Coronary artery (tissue), 2 donors: ENCODE measurements around the gene MAGEE1.

Experiments
- DNase-seq: peaks from one replicate; pipeline ENCODE4 v3.0.0-alpha.2; 2017; ENCODE audit warnings: low spot score
- H3K27ac ChIP-seq, 2 donors: fragments of 200-600 bp; sonication (generic); one replicate each; pipeline ENCODE4 v1.5.1; 2016 to 2019
- H3K4me3 ChIP-seq: fragments of 200-600 bp; sonication (generic); 2 replicates; pipeline ENCODE4 v1.5.1; 2016; ENCODE audit warnings: mild to moderate bottlenecking, moderate library complexity
- TF ChIP-seq, protein P1 (sequence below): fragments of 200-600 bp; sonication (generic); IDR thresholded peaks from one replicate; pipeline ENCODE4 v1.5.1; 2019; ENCODE audit warnings: antibody characterized with exemption

MAGEE1 gene

DNA sequence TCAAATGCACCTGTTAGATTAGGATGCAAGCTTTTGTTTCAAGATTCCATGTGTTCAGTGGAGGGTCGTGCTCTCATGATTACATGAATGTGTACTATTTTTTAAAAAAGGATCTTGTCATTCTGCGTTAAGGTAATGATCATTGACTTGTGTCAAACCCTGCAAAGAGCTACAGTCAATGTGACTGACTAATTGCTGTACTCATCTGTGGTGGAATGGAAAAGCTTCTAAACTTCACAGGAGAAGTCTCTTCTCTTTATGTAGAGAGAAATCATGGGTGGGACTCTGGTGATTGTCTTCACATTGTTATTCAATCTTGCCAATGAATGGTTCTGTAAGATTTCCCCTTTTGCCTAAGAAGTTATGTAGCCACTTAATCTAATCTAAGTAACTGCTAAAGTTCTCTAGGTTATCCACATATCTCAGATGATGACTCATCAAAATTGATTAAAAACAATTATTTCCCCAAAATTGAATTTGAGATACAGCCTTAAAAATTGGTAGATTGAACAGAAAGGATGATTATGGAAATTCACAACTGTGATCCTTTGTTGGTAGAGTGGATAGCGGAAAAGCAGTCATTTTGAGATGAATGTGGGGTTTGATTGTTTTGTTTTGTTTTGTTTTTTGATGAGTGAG lies 6.7 kb downstream of the MAGEE1 start:
- no peak overlapping the region for H3K4me3 ChIP-seq
- no peak for DNase-seq
- no peak overlapping the region for H3K27ac ChIP-seq
- TF ChIP-seq, protein P1, sequence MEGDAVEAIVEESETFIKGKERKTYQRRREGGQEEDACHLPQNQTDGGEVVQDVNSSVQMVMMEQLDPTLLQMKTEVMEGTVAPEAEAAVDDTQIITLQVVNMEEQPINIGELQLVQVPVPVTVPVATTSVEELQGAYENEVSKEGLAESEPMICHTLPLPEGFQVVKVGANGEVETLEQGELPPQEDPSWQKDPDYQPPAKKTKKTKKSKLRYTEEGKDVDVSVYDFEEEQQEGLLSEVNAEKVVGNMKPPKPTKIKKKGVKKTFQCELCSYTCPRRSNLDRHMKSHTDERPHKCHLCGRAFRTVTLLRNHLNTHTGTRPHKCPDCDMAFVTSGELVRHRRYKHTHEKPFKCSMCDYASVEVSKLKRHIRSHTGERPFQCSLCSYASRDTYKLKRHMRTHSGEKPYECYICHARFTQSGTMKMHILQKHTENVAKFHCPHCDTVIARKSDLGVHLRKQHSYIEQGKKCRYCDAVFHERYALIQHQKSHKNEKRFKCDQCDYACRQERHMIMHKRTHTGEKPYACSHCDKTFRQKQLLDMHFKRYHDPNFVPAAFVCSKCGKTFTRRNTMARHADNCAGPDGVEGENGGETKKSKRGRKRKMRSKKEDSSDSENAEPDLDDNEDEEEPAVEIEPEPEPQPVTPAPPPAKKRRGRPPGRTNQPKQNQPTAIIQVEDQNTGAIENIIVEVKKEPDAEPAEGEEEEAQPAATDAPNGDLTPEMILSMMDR: no peak

DNA sequence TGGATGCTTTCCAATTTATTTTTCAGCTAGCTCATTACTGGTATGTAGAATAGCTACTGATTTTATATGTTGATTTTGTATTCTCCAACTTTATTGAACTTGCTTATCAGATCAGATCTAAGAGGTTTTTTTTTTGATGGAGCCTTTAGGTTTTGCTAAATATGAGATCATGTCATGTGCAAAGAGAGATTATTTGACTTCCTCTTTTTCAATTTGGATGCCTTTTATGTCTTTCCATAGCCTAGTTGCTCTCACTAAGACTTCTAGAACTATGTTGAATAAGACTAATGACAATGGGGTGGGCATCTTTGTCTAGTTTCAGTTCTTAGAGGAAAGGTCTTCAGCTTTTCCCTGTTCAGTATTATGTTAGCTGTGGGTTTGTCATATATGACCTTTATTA lies 11.7 kb downstream of the MAGEE1 start:
- TF ChIP-seq, protein P1: no peak
- H3K4me3 ChIP-seq: no peak overlapping the region
- DNase-seq: no peak
- H3K27ac ChIP-seq: no peak overlapping the region

DNA sequence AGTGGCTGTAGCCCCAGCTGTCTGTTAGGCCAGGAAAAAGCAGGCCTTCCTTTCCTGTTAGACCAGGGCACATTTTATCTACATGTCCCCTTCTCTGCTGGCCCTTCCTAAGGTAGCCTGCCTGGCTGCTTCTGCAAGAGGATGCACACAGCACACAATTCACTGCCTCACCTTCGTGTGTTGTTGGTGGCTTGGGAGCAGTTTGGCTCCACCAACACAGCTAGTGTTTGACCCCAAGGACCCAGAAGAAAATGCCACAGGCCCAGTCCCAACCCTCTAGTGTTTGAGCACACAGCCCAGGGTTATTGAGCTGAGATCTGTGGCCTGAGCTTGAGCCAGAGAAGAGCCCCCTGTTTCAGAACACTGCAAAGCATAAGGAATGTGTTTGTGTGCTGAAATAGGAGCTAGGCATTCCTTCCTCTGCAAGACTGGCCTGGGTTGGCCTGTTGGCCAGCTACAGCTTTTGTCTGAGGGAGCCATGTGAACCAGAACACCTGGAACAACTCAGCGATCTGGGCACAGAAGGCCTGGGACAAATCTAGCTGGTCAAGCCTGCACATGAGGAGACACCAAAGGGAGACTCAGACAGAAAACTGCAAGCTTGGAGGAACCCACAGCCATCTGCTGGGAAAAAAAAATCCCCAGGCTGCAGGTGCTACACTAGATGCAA lies 26.4 kb downstream of the MAGEE1 start:
- H3K4me3 ChIP-seq: no peak overlapping the region
- TF ChIP-seq, protein P1: no peak
- no peak for DNase-seq

DNA sequence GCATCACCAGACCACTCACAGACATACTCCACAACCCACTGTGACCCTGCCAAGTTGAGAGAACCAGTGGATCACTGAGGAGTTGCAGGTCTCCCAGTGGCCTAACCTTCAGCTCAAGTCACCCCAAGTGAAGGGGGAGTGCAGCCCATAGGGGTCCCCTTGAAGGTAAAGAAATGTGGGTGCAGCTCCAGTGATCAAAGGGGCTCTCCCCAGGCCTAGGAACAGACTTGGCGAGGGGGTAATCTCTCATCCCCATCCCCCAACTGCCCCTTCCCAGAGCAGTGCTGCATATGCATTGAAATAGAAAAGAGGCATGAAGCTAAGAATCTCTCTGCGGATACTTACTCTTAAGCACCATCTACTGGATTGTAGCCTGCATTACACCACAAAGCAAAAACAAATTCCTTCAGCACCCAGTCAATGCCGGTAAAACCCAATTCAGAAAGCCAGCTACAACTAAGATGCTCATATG lies 27.0 kb downstream of the MAGEE1 start:
- H3K4me3 ChIP-seq: no peak overlapping the region
- TF ChIP-seq, protein P1: no peak
- no peak overlapping the region for H3K27ac ChIP-seq
- no peak for DNase-seq

More for the DNA sequence above, 26.4 kb downstream of the MAGEE1 start:
- no peak overlapping the region for H3K27ac ChIP-seq

DNA sequence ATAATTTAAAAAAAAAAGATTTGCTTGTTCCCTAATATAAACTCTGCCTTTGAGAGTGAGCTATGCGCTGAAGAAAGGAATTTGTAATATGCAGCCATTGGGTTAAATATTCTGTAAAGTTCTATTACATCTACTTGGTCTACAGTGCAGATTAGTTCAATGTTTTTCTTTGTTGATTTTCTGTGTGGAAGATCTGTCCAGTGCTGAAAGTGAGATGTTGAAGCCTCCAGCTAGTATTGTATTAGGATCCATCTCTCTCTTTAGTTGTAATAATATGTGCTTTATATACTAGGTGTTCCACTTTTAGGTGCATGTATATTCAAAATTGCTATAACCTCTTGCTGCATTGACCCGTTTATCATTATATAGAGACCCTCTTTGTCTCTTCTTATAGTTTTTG lies 49.8 kb downstream of the MAGEE1 start:
- no peak for DNase-seq
- Histone ChIP-seq H3K27ac (no peak overlapping the region), H3K4me3 (no peak overlapping the region)
- TF ChIP-seq, protein P1: no peak
